ENCODE data around the gene C8G. TPM values are rescaled to one million over a fixed set of nuclear protein-coding genes. Genes with fewer than 3 reads are reported as not detected.

The C8G gene
- total and polyA plus RNA-seq, 2 of the 13 experiments (the other 11 are each of a cell fraction or from before 2014, with no cell fraction given): 4.9 to 12.8 TPM

GRCh38 chr9:136943291-136944211 is 1.5 kb upstream of the C8G start (continued):
- TF ChIP-seq SMAD3 (CRISPR knock-in tag; IDR thresholded peaks at IDR 0.05) (no peak), NFKBIZ (CRISPR knock-in tag; IDR thresholded peaks at IDR 0.05) (no peak), SALL2 (CRISPR knock-in tag; IDR thresholded peaks at IDR 0.05) (no peak), HNRNPK (IDR thresholded peaks at IDR 0.05; ENCODE audit: low read depth, low read length, poor library complexity, severe bottlenecking) (peak; percentile 11), ZNF446 (CRISPR knock-in tag; IDR thresholded peaks at IDR 0.05) (peak; percentile 80; the same call in 1 of the 2 replicates), NONO (IDR thresholded peaks at IDR 0.05) (no peak), NONO (CRISPR knock-in tag; conservative IDR thresholded peaks at IDR 0.05) (0 out of 2 replicates have a peak, but pooled peaks have one; percentile 23), ZNF317 (CRISPR knock-in tag; IDR thresholded peaks at IDR 0.05) (0 out of 2 replicates have a peak, but pooled peaks have one; percentile 1), HOXA3 (CRISPR knock-in tag; IDR thresholded peaks at IDR 0.05) (no peak; the same call in 1 of the 2 replicates), FOSL2 (CRISPR knock-in tag; IDR thresholded peaks at IDR 0.05) (no peak), SMARCE1 (IDR thresholded peaks at IDR 0.05; ENCODE audit: borderline replicate concordance) (no peak), CREB1 (IDR thresholded peaks at IDR 0.05) (no peak), CREB1 (CRISPR knock-in tag; IDR thresholded peaks at IDR 0.05) (no peak), ZFP90 (CRISPR knock-in tag; IDR thresholded peaks at IDR 0.05; ENCODE audit: borderline replicate concordance) (no peak), MBNL3 (CRISPR knock-in tag; conservative IDR thresholded peaks at IDR 0.05) (no peak), KDM6A (CRISPR knock-in tag; IDR thresholded peaks at IDR 0.05; ENCODE audit: low read depth) (no peak), PATZ1 (CRISPR knock-in tag; IDR thresholded peaks at IDR 0.05) (peak; percentile 57), ZNF891 (CRISPR knock-in tag; IDR thresholded peaks at IDR 0.05) (0 out of 2 replicates have a peak, but pooled peaks have one; percentile 65), ZNF124 (CRISPR knock-in tag; IDR thresholded peaks at IDR 0.05) (no peak), ZBTB8A (CRISPR knock-in tag; IDR thresholded peaks at IDR 0.05; ENCODE audit: borderline replicate concordance, low read depth) (no peak), ZNF580 (CRISPR knock-in tag; IDR thresholded peaks at IDR 0.05; ENCODE audit: borderline replicate concordance, low read depth) (no peak), NFAT5 (CRISPR knock-in tag; IDR thresholded peaks at IDR 0.05) (no peak), POLR2G (IDR thresholded peaks at IDR 0.05; ENCODE audit: low read depth, low read length) (peak; percentile 0)
